Panc1 (cell line): Measurements from ENCODE around the gene THRB. TPM values are rescaled to one million over a fixed set of nuclear protein-coding genes. Genes with fewer than 3 reads are reported as not detected.

Experiments
- ATAC-seq: fragments of 200-7000 bp; cut with Tn5 transposase; 2 replicates; pipeline ENCODE4 v1.9.1; 2020; ENCODE audit warnings: mild to moderate bottlenecking, moderate library complexity
- BruUV-seq: library from RNA; stranded (reverse); fragments of 400-500 nt; replicated peaks from 2 replicates; lab custom pipeline; 2021; lab: Mats Ljungman, UMichigan
- CTCF ChIA-PET: fragments of 300-600 bp; sonication (Branson Sonifier 250); formaldehyde crosslinking; loops from one replicate; lab custom pipeline; 2022; ENCODE audit warnings: antibody characterized with exemption; lab: Charles Lee
- POLR2A ChIA-PET: fragments of 300-600 bp; sonication (Branson Sonifier 250); formaldehyde crosslinking; loops from one replicate; lab custom pipeline; 2022; ENCODE audit warnings: antibody characterized with exemption; lab: Charles Lee
- DNase-seq: peaks from one replicate; pipeline ENCODE4 v3.0.0-alpha.2; 2010; ENCODE audit warnings: low read depth, low spot score
- H3K27ac ChIP-seq: 2 replicates; pipeline ENCODE4 v1.5.1; 2011; ENCODE audit warnings: mild to moderate bottlenecking, low read length, inconsistent platforms
- H3K27me3 ChIP-seq: fragments of 200-500 bp; sonication (Bioruptor generic); 2 replicates; pipeline ENCODE4 v1.6.0; 2014; ENCODE audit warnings: low read length, inconsistent platforms; ENCODE audit not compliant: control insufficient read depth, insufficient read depth
- H3K36me3 ChIP-seq: fragments of 200-500 bp; sonication (Bioruptor generic); 2 replicates; pipeline ENCODE4 v1.5.1; 2014; ENCODE audit warnings: inconsistent platforms, mild to moderate bottlenecking, low read length, moderate library complexity; ENCODE audit not compliant: control insufficient read depth, insufficient read depth
- H3K4me1 ChIP-seq: 2 replicates; pipeline ENCODE4 v1.5.1; 2011; ENCODE audit warnings: inconsistent platforms, mild to moderate bottlenecking, low read length, moderate library complexity; ENCODE audit not compliant: control insufficient read depth, insufficient read depth
- H3K4me3 ChIP-seq, 2 experiments: 2 replicates each; pipeline ENCODE4 v1.5.1; 2011 to 2012; ENCODE audit warnings: low read depth in 2 of 2, low read length in 2 of 2, mild to moderate bottlenecking in 2 of 2, inconsistent platforms in 1 of 2, moderate library complexity in 1 of 2
- H3K9me3 ChIP-seq: fragments of 200-500 bp; sonication (Bioruptor generic); 2 replicates; pipeline ENCODE4 v1.5.1; 2014; ENCODE audit warnings: low read depth, mild to moderate bottlenecking, inconsistent platforms, low read length, moderate library complexity; ENCODE audit not compliant: control insufficient read depth, insufficient read depth
- CTCF ChIP-seq: fragments of 450-650 bp; IDR thresholded peaks from 2 replicates; pipeline ENCODE4 v1.5.1; 2017; ENCODE audit warnings: mild to moderate bottlenecking
- POLR2AphosphoS5 ChIP-seq: IDR thresholded peaks from 2 replicates; pipeline ENCODE4 v1.6.1; 2012; ENCODE audit warnings: mild to moderate bottlenecking, low read depth, low read length, moderate library complexity
- REST ChIP-seq, 2 experiments: IDR thresholded peaks; 2 replicates each; pipeline ENCODE4 v1.6.1; 2011 to 2012; ENCODE audit warnings: low read depth in 2 of 2, control low read depth in 1 of 2, low read length in 1 of 2, mild to moderate bottlenecking in 1 of 2, moderate library complexity in 1 of 2; ENCODE audit not compliant: insufficient read depth in 1 of 2
- SIN3A ChIP-seq: IDR thresholded peaks from 2 replicates; pipeline ENCODE4 v1.6.1; 2012; ENCODE audit warnings: low read depth, mild to moderate bottlenecking, low read length, moderate library complexity, borderline replicate concordance; ENCODE audit not compliant: insufficient read depth
- TCF7L2 ChIP-seq: IDR thresholded peaks from 2 replicates; pipeline ENCODE4 v1.6.1; 2011; ENCODE audit warnings: mild to moderate bottlenecking, low read depth, low read length, inconsistent platforms
- in situ Hi-C: cut with HindIII; loops from 2 replicates; pipeline ENCODE4 v1.10.0; 2016; ENCODE audit warnings: low sequenced_read_pairs, low pct_unique_long_range_greater_than_20kb
- intact Hi-C: fragments of 100-400 bp; cut with micrococcal nuclease; formaldehyde crosslinking; loops from one replicate; pipeline ENCODE4 v1.10.0; 2022; ENCODE audit not compliant: unreplicated experiment
- total RNA-seq: library from RNA; stranded (reverse); gene quantifications from one replicate; pipeline ENCODE4 v1.2.1, GENCODE V29; 2021; ENCODE audit not compliant: unreplicated experiment

Gene THRB
- total RNA-seq, 1 experiment from 2014 or later = 3.9 TPM

GRCh38 chr3:24119321-24119751 lies 375.3 kb downstream of the THRB start:
- ATAC-seq = no peak
- POLR2A ChIA-PET = no interaction called here
- BruUV-seq = no TSS peak

GRCh38 chr3:24117508-24117907 lies 377.1 kb downstream of the THRB start:
- no peaks in the 10 kb centered on the region for H3K36me3 ChIP-seq
- no TSS peak for BruUV-seq
- intact Hi-C loops (no loop called here), in situ Hi-C loops (no loop called here)
- H3K27me3 ChIP-seq = no peaks in the 10 kb centered on the region
- no peak overlapping the region for H3K4me3 ChIP-seq
- ATAC-seq (no peak), DNase-seq (no peak)
- no peaks in the 10 kb centered on the region for H3K4me1 ChIP-seq
- no peaks in the 10 kb centered on the region for H3K9me3 ChIP-seq
- TF ChIP-seq POLR2AphosphoS5 (no peak), SIN3A (no peak), TCF7L2 (no peak), REST (IDR thresholded peaks at IDR 0.05; ENCODE audit: insufficient read depth in 1 of 2, low read depth in 2 of 2, low read length in 1 of 2) (no peak)
- ChIA-PET POLR2A (no interaction called here), CTCF (no interaction called here)
- no peak overlapping the region for H3K27ac ChIP-seq

More at GRCh38 chr3:24119321-24119751, 375.3 kb downstream of the THRB start:
- intact Hi-C loops = no loop called here
- H3K27ac ChIP-seq = no peak overlapping the region
- H3K36me3 ChIP-seq = no peaks in the 10 kb centered on the region
- no peaks in the 10 kb centered on the region for H3K9me3 ChIP-seq
- no peak overlapping the region for H3K4me3 ChIP-seq
- TF ChIP-seq CTCF = no peak
- no peak for TF ChIP-seq REST (IDR thresholded peaks at IDR 0.05; ENCODE audit: insufficient read depth in 1 of 2, low read depth in 2 of 2, low read length in 1 of 2)
- no peak for TF ChIP-seq SIN3A
- no peak for TF ChIP-seq POLR2AphosphoS5
- no peak for TF ChIP-seq TCF7L2
- H3K27me3 ChIP-seq = no peaks in the 10 kb centered on the region
- CTCF ChIA-PET = no interaction called here
- no peaks in the 10 kb centered on the region for H3K4me1 ChIP-seq
- DNase-seq = no peak
- in situ Hi-C loops = no loop called here
